ENCODE measurements around the gene SYCP2L. TPM values are rescaled to one million over a fixed set of nuclear protein-coding genes. Genes with fewer than 3 reads are reported as not detected.

Gene SYCP2L
- total and polyA plus RNA-seq, 2 of the 8 experiments (the other 6 are each of a cell fraction or from before 2014, with no cell fraction given), result 1.7 to 4.2 TPM

DNA sequence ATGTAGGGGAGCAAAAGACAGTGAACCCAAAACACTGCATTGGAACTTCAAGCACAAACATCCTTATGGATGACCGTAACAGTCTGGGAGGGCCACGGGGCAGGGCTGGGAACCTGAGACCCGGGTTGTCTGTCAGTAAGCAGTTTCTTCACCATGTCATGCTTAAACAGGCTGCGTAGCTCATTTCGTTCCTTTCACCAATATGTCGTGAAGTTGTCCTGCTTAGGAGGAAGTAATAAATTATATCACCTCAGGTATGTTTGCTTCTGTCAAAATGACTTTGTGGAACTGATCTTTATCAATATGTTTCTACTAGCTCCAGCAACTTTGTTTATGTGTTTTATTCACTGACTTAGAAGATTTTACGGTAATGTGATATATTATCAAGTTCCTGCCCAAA, 36.1 kb upstream of the SYCP2L start:
- Histone ChIP-seq H3K18ac (ENCODE audit: extremely low read depth, low read length) (no peak overlapping the region), H2BK15ac (ENCODE audit: low read length) (no peak overlapping the region), H3K56ac (replicated peaks; ENCODE audit: insufficient read length, low read depth, low read length) (no peak overlapping the region), H3K79me2 (ENCODE audit: control insufficient read depth in 1 of 2, insufficient read depth in 2 of 2, low read length in 2 of 2) (no peaks in the 10 kb centered on the region), H3K36me3 (ENCODE audit: control insufficient read depth in 2 of 4, insufficient read depth in 4 of 4, low read length in 3 of 4) (no peaks in the 10 kb centered on the region), H3K23me2 (ENCODE audit: low read depth, low read length) (no peaks in the 10 kb centered on the region), H2BK5ac (ENCODE audit: low read depth, low read length) (no peak overlapping the region), H3K4me1 (replicated peaks in 1 of 4; ENCODE audit: control insufficient read depth in 3 of 4, insufficient read depth in 4 of 4, low read length in 3 of 4) (no peaks in the 10 kb centered on the region), H3K23ac (ENCODE audit: insufficient read length) (no peak overlapping the region), H2BK120ac (replicated peaks; ENCODE audit: low read depth, low read length) (no peak overlapping the region), H4K91ac (replicated peaks; ENCODE audit: insufficient read length, low read length) (no peak overlapping the region), H3K4me3 (ENCODE audit: extremely low read depth in 1 of 4, insufficient read depth in 2 of 4, low read depth in 3 of 4, low read length in 4 of 4) (no peak overlapping the region), H3K79me1 (ENCODE audit: low read depth, low read length) (no peaks in the 10 kb centered on the region), H4K20me1 (replicated peaks in 1 of 2; ENCODE audit: control insufficient read depth in 1 of 2, insufficient read depth in 2 of 2, low read length in 2 of 2) (no peaks in the 10 kb centered on the region), H2BK20ac (ENCODE audit: low read length) (no peak overlapping the region), H2AK5ac (ENCODE audit: low read depth, low read length) (no peak overlapping the region), H3K4me2 (ENCODE audit: insufficient read depth in 1 of 2, low read depth in 2 of 2, low read length in 2 of 2) (no peak overlapping the region), H2AFZ (ENCODE audit: low read length) (no peak overlapping the region), H3K4ac (replicated peaks; ENCODE audit: insufficient read length, low read depth, low read length) (no peak overlapping the region), H2BK12ac (ENCODE audit: low read depth, low read length) (no peak overlapping the region), H3K9me3 (ENCODE audit: insufficient read depth in 2 of 2, low read depth in 1 of 2, low read length in 1 of 2) (peaks cover 0 to 3% of the 10 kb centered on the region in 2 experiments; a peak in 1 of 4 replicates), H3K27ac (ENCODE audit: low read depth, low read length) (no peak overlapping the region), H3K14ac (ENCODE audit: insufficient read length) (no peak overlapping the region), H3K9ac (replicated peaks in 1 of 4; ENCODE audit: extremely low read depth in 1 of 4, low read depth in 3 of 4, low read length in 3 of 4) (no peak overlapping the region), H4K8ac (ENCODE audit: extremely low read depth, insufficient read depth, low read length) (no peak overlapping the region), H4K5ac (ENCODE audit: insufficient read length, low read depth, low read length) (no peak overlapping the region), H3K27me3 (replicated peaks in 1 of 4; ENCODE audit: control insufficient read depth in 3 of 4, extremely low read depth in 1 of 4, insufficient read depth in 3 of 4, low read length in 3 of 4) (no peaks in the 10 kb centered on the region)
- POLR2A ChIA-PET (ENCODE audit: partially characterized antibody), result no interaction called here
- CTCF ChIA-PET (ENCODE audit: partially characterized antibody), result interaction anchor here (0.8 kb wide), 1 partner anchor 11 kb away, joined by 4 read pairs; no protein-coding TSS in a partner anchor
- DNase-seq (ENCODE audit: low read depth in 1 of 2, low spot score in 2 of 2), result no peak
- no peak for FAIRE-seq
- WGBS, 2 experiments (ENCODE audit: extremely low coverage in 1 of 2, insufficient coverage in 1 of 2, insufficient read length in 1 of 2, insufficient replicate concordance in 2 of 2, low coverage in 1 of 2, low lambda C conversion rate in 2 of 2, missing lambda C conversion rate in 1 of 2), result 94% methylated on average over 7 of the region's 7 CpGs; no CpG with 5 or more reads in 1 of the 2 experiments
- no peak for TF ChIP-seq JUN (IDR thresholded peaks at IDR 0.05; ENCODE audit: low read depth, low read length)
- TF ChIP-seq NANOG (IDR thresholded peaks at IDR 0.05; ENCODE audit: insufficient read depth, low read depth, low read length, poor library complexity, severe bottlenecking), result no peak
- no peak for TF ChIP-seq SAP30 (IDR thresholded peaks at IDR 0.05; ENCODE audit: insufficient read depth, insufficient replicate concordance, low read length)
- no peak for TF ChIP-seq TAF7 (optimal IDR thresholded peaks at IDR 0.05; ENCODE audit: borderline replicate concordance, low read depth, low read length)
- TF ChIP-seq ZNF274 (IDR thresholded peaks at IDR 0.05; ENCODE audit: borderline replicate concordance, extremely low read depth, low read length), result no peak
- no peak for TF ChIP-seq MAFK (IDR thresholded peaks at IDR 0.05; ENCODE audit: low read depth, low read length)
- no peak for TF ChIP-seq ASH2L (IDR thresholded peaks at IDR 0.05; ENCODE audit: low read length)
- no peak for TF ChIP-seq POU5F1 (IDR thresholded peaks at IDR 0.05; ENCODE audit: low read depth, low read length)
- TF ChIP-seq JUND (IDR thresholded peaks at IDR 0.05; ENCODE audit: low read length), result no peak
- TF ChIP-seq CEBPB (IDR thresholded peaks at IDR 0.05; ENCODE audit: low read depth, low read length), result no peak
- no peak for TF ChIP-seq PHF8 (conservative IDR thresholded peaks at IDR 0.05; ENCODE audit: low read depth, low read length)
- TF ChIP-seq CHD2 (IDR thresholded peaks at IDR 0.05; ENCODE audit: low read length), result no peak
- no peak for TF ChIP-seq BACH1 (IDR thresholded peaks at IDR 0.05; ENCODE audit: low read length)
